Measurements from ENCODE around the gene FAM107A. TPM values are rescaled to one million over a fixed set of nuclear protein-coding genes. Genes with fewer than 3 reads are reported as not detected.
A peak's percentile ranks its signal among the peaks of the same experiment; 100 is the strongest.

Gene FAM107A
- total RNA-seq, result 100 to 1,000 TPM in 3 of 9 donors, 10 to 100 TPM in 6; 24.6 to 144 (median 62.5) TPM
- 10 to 100 TPM; 39.2 to 47.9 TPM for polyA plus RNA-seq
- long read RNA-seq, donor 1, transcript FAM107A-201 (4 exons, 3,367 nt), result major isoform, 13 of 62 reads
- long read RNA-seq, donor 1, partial matches to known transcripts, result 5 of 62 reads
- long read RNA-seq, donor 1, other reads (novel, unspliced or antisense), result 42 of 62 reads
- long read RNA-seq, donor 2, transcript FAM107A-206 (5 exons, 2,271 nt), result minor isoform, 56 of 379 reads
- long read RNA-seq, donor 2, transcript FAM107A-201 (4 exons, 3,367 nt), result major isoform, 194 of 379 reads
- long read RNA-seq, donor 2, transcript FAM107A-202 (5 exons, 3,465 nt), result minor isoform, 8 of 379 reads
- long read RNA-seq, donor 2, partial matches to known transcripts, result 4 of 379 reads
- long read RNA-seq, donor 2, other reads (novel, unspliced or antisense), result 116 of 379 reads
- long read RNA-seq, donor 3, partial matches to known transcripts, result 25 of 30 reads
- long read RNA-seq, donor 3, other reads (novel, unspliced or antisense), result 0 of 30 reads

- peak within 1 kb of the TSS; percentile 26 to 67 (median 52) for H3K4me3 ChIP-seq
- ATAC-seq (peak; percentile 66 to 82 (median 76)), DNase-seq (peak in 4 of 5 donors; percentile 62 to 76 (median 65))
- peak in 8 of 12 donors; percentile 22 to 52 (median 36) for TF ChIP-seq CTCF (IDR thresholded peaks at IDR 0.05)
- peak in 1 of 2 donors; percentile 57 for TF ChIP-seq POLR2A (IDR thresholded peaks at IDR 0.05)
- no peaks in the 10 kb centered on the region for H3K36me3 ChIP-seq
- peak within 1 kb of the TSS; percentile 78 to 99 (median 90) for H3K27ac ChIP-seq
- H3K9me3 ChIP-seq, result no peaks in the 10 kb centered on the region
- H3K27me3 ChIP-seq, result no peaks in the 10 kb centered on the region
- intact Hi-C loops (cut with DNase I), result loop anchor here in 1 of 10 donors (1.0 kb wide), 1 partner anchor 8 kb away; no protein-coding TSS in a partner anchor
- peaks cover 0 to 67% (median 35%) of the 10 kb centered on the region in 12 donors for H3K4me1 ChIP-seq
- 14 to 28% (median 21%) methylated on average over 12 of the region's 12 CpGs for WGBS, 4 donors
Observed at GRCh38 chr3:58577269-58577821, at the start of gene FAM107A. TSS of gene FAM107A (minus strand) at chr3:58577391. CDS start at chr3:58569860, 7,531 bp downstream.

- no peak for TF ChIP-seq CTCF (IDR thresholded peaks at IDR 0.05)
- no peak for TF ChIP-seq POLR2A (IDR thresholded peaks at IDR 0.05)
- intact Hi-C loops (cut with DNase I), result loop anchor here in 7 of 10 donors (5.0 kb wide), 1 partner anchor 38 kb away; no protein-coding TSS in a partner anchor
- Histone ChIP-seq H3K4me3 (peak overlapping the region in 10 of 12 donors; percentile 31 to 58 (median 50)), H3K4me1 (peaks cover 11 to 71% (median 33%) of the 10 kb centered on the region in 12 donors), H3K27ac (peak overlapping the region in 8 of 12 donors; percentile 72 to 92 (median 87)), H3K9me3 (no peaks in the 10 kb centered on the region), H3K27me3 (no peaks in the 10 kb centered on the region), H3K36me3 (no peaks in the 10 kb centered on the region)
- WGBS, 4 donors, result 79 to 89% (median 89%) methylated on average over 9 of the region's 9 CpGs
- DNase-seq (no peak), ATAC-seq (no peak)
Observed at GRCh38 chr3:58625196-58625824, 48.1 kb upstream of the FAM107A start.

- intact Hi-C loops (cut with DNase I), result no loop called here
- ATAC-seq (no peak), DNase-seq (no peak)
- Histone ChIP-seq H3K9me3 (no peaks in the 10 kb centered on the region), H3K27ac (peak overlapping the region in 10 of 12 donors; percentile 13 to 92 (median 79)), H3K4me1 (peaks cover 9 to 63% (median 26%) of the 10 kb centered on the region in 12 donors), H3K36me3 (no peaks in the 10 kb centered on the region), H3K27me3 (no peaks in the 10 kb centered on the region), H3K4me3 (peak overlapping the region in 1 of 12 donors; percentile 55)
- TF ChIP-seq CTCF (IDR thresholded peaks at IDR 0.05) (no peak), POLR2A (IDR thresholded peaks at IDR 0.05) (no peak)
- 40 to 64% (median 54%) methylated on average over 3 of the region's 3 CpGs for WGBS, 4 donors
Observed at GRCh38 chr3:58624550-58624949, 47.4 kb upstream of the FAM107A start.
